Stimulated activated CD8-positive, alpha-beta memory T cell treated with anti-CD3 and anti-CD28 coated beads, Interleukin-15, amount 100 ng/mL, for 1 hour (primary cell): ENCODE measurements around the gene THSD7B.
"Not testable (repeated sequence)": the region's sequence is repeated elsewhere in the genome, so short reads cannot be mapped to it uniquely, and the experiment has no call there.

Experiments used
- DNase-seq: peaks from one replicate; pipeline ENCODE4 v3.0.0-alpha.2; 2020; ENCODE audit warnings: low read depth

Gene THSD7B

GRCh38 chr2:137250401-137250800, 485.1 kb downstream of the THSD7B start:
- DNase-seq: no peak

DNA sequence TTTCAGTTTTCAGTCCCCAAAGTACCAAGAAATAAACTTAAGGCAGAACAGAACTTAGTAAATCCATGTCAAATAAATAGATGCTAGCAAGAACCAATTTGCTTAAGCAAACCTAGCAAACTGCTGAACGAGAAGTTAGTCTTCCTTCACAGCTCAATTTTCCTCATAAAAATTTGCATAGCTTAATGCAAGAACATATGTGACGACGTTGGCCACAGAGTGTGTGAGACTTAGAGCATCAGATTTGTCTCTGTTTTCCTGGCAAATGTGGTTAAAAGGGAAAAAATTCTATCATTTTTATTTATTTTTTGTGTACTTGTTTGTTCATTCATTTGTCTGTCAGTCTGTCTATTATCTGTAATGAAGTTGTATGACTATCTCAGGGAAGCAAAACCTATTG, 485.7 kb downstream of the THSD7B start:
- no peak for DNase-seq

- no peak for DNase-seq
Observed at GRCh38 chr2:137252934-137253333, 487.6 kb downstream of the THSD7B start.

DNA sequence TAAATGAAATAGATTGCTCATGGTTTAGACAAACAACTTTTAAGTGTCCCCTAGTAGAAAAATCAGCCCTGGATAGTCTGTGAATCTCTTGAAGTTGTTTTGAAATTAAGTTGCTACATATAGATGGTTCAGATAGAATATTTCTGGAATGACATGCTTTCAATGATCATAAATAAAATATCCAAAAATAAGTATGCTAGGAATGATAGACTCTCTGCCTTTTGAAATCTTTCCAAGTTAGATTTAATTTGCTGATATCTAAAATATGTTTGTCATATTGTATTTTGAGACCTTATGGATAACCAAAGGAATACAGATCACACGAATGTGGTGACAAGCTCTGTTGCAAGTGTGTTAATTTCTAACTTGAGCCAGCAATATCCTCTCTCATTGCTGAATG, 488.7 kb downstream of the THSD7B start:
- no peak for DNase-seq

DNA sequence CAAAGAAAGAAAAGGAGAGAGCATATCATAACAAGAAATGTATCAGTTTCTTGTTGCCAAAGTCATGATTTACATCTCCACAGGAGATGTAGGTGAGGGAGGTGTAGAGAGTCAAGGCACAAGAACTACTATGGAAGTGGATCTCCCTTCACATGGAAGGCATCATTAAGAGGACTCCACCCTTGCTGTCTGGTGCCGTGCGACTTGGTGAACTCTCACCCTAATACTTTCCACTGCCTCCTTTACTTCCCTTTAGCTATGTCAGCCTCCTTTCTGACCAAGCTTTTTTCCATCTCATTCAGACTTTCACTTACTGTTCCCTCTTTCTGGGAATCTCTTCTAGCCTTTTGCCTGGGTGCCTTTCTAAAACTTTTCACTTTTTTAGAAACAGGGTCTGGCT, 490.0 kb downstream of the THSD7B start:
- DNase-seq: no peak

GRCh38 chr2:137255990-137256389, 490.6 kb downstream of the THSD7B start:
- DNase-seq: no peak

GRCh38 chr2:137261881-137262585, 496.7 kb downstream of the THSD7B start:
- no peak for DNase-seq

DNA sequence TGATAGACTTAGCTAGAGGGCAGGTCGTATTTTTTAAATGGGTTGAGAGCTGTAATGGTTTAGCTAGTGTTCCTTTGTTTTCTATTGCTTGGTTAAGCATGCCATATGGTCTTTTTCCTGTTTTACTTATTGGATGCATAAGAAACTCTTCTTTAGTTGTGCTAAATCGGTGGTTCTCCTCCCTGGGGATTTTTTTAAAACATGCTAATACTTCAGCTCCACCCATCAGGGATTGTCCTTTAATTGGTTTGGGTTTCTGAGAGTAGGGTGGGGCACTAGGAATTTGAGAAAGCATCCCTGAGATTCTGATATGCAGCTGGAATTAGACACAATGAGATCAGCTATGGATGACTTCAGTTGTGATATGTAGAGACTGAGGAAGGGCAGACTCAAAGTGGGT, 497.2 kb downstream of the THSD7B start:
- DNase-seq: no peak

DNA sequence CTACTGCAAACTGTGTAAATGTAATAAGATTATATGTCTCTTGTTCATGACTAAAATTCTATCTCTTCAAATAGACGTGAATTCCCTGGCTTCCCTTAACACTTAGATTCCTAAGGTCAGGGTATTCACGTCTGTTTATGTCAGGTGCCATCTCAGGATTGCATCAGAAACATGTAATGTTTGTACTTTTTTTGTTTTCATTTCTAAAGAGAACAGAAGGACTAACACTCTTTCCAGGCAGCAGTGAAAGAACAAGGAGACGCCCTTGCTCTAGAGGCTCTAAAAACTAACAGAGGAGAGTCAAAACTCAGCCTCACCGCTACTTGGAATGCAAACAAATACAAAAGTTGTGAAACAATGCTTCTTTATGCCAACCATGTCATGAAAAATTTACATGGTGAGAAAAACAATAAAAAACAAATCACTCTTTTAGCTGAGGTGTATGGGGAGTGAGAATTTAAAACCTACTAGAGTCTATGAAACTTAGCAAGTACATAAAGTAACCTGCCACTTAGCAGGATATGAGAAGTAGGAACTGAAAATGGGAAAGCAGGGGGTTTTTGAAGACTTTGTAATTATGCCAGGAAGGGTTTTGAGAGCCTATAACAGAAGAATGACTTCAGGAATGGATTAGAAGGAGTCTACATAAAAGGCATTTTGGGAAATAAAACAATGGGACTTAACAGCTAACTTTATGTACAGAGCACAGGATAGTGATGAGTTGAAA, 522.7 kb downstream of the THSD7B start:
- no peak for DNase-seq

DNA sequence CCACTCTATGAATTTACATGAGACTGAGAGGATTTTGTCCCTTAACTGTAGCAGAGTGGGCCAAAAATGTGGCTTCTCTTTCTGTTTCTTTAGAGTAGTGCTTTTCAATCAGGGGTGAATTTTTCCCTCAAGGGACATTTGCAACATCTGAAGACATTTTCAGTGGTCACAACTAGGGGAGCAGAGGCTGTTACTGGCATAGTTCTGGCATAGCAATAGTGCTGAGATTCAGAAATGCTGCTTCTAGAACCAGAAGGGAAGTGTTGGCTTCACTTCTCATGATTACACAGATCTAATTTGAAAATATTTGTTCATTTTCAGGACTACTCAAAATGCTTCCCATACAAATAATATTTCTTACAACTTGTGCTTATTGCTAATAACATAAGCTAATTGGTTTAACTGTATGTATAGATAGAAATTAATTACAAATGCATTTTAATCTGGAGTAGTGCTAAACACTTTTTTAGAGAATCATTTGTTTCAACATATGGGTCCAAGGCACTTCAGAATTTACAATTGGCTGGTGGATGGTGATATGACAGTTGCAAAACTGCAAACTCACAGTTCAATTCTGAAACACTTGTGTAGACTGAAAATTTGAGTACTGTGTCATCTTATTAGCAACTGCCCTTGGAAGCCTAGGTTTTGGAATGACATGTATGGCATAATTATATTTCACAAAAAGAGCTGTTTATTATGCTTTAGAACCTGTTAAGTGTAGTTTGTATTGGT, 526.7 kb downstream of the THSD7B start:
- DNase-seq: no peak

DNA sequence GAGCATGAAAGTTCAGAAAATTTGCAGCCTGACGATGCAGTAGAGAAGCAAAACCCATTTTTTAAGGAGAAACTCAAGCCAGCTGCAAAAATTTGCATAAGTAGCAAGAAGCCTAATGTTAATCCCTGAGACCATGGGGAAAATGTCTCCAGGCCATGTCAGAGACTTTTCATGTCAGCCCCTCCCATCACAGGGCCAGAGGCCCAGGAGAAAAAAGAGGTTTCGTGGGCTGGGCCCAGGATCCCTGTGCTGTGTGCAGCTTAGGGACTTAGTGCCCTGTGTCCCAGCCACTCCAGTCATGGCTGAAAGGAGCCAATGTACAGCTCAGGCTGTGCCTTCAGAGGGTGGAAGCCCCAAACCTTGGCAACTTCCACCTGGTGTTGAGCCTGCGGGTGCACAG, 533.0 kb downstream of the THSD7B start:
- no peak for DNase-seq

DNA sequence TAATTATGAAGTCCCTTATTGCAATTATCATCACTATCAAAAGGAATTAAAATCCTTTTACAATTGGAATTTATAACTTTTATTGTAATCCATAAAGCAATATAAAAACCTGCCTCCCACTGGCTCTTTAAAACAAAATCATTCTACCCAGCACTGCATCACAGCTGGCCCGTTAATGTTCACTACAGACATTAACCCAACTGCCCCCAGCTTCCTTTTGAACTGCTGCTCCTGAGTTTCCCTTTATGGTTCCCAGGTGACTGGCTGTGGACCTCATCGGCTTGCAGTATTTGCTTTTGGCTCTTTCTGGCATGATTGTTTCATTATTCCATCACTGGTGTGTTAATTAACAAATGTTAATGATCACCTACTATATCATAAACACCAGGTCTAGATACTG, 535.6 kb downstream of the THSD7B start:
- no peak for DNase-seq

DNA sequence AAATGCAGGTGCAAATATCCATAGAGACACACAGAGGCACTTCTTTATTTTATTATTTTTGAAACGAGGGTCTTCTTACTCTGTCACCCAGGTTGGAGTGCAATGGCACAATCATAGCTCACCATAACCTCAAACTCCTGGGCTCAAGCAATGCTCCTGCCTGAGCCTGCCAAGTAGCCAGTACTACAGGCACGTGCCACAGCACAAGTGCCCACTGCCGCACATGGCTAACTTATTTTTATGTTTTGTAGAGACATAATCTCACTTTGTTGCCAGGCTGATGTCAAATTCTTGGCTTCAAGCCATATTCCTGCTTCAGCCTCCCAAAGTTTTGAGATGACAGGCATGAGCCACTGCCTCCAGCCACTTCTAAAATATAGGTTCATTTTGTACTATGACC, 537.6 kb downstream of the THSD7B start:
- no peak for DNase-seq

DNA sequence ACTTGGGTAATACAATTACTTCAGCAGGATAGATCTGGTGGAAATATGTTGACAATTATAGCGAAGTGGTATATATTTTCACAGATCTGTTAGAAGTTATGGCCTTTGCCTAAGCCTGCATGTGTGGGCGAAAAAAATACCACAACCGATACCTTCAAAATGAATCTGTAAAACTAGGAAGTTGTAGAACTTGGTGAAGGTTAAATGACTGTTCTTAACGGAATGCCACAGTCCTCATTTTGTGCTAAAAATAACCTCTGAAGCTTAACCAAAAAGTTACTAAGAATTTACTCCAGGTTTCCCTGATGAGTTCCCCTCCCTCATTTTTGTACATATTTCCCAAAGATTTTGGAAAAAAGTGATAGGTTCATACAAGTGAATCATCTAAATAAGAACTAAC, 550.7 kb downstream of the THSD7B start:
- DNase-seq: no peak

GRCh38 chr2:137321566-137321965, 556.2 kb downstream of the THSD7B start:
- DNase-seq: no peak

- DNase-seq: not testable (repeated sequence)
Observed at GRCh38 chr2:137331562-137331961, 566.2 kb downstream of the THSD7B start.

GRCh38 chr2:137333386-137334165, 568.2 kb downstream of the THSD7B start:
- no peak for DNase-seq

DNA sequence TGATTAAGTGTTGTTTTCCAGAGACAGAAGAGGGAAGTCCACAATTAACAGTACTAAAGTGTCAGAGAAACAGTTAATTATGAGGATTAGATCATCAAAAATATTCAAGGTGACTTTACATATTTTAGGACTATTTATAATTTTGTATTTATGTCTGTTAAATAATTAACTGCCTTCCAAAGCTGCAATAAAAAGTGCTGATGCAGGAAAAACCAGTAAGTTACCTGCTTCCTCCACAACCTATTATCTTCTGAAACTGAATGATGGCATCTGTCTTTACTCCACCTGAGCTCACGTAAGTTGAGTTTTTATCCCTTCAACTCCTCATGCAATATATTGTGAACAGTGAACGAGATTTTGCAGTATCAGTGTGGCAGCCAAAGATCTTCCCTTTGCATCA, 570.7 kb downstream of the THSD7B start:
- DNase-seq: no peak

- DNase-seq: no peak
Observed at GRCh38 chr2:137339051-137339450, 573.7 kb downstream of the THSD7B start.

DNA sequence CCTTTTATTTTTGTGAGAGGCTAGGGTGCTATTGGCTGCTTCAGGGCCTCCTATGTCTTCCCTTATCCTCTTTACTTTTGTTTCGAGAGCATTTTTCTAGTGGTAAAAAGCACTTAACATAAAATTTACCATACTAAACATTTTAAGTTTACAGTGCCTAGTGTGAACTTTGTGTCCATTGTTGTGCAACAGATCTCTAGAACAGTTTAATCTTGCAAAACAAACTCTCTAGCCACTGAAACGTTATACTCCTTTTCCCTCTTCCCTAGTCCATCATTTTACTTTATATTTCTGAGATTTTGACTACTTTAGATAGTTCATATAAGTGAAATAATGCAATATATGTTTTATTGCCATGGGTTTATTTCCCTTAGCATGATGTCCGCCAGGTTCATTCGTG, 580.6 kb downstream of the THSD7B start:
- no peak for DNase-seq

DNA sequence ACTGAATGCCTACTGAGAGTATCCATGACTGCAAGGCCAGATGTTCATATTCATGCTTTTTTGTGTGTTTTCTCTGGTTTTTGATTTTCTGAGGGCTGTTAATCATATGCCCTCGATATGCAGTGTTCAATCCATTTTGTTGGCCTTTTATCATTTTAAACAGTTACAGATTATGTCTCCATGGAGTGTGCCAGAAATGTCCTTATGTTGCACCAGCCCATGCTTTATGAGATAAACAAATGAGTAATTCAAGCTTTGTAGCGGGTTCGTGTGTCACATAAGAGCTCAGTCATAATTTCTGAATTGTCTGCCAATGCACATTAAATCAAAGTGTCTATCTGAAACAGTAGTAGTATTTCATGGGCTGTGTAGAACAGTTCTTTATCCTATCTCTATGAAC, 583.0 kb downstream of the THSD7B start:
- DNase-seq: no peak

- DNase-seq: no peak
Observed at GRCh38 chr2:137357634-137358033, 592.3 kb downstream of the THSD7B start.
